GM19452 (cell line): Measurements from ENCODE around the gene ZNF518A.

Experiments
- ATAC-seq: cut with Tn5 transposase; IDR thresholded peaks from one replicate; pipeline ENCODE4 v1.9.1; 2021; ENCODE audit not compliant: unreplicated experiment

ZNF518A gene

GRCh38 chr10:96129387-96130325 lies at the start of gene ZNF518A:
Gene ZNF518A, plus strand, starts transcription at chr10:96130297. Its CDS starts 26,026 bp downstream, at chr10:96156323.
- peak; percentile 87 for ATAC-seq

GRCh38 chr10:96082153-96082552 lies 47.9 kb upstream of the ZNF518A start:
- no peak for ATAC-seq

GRCh38 chr10:96082748-96083147 lies 47.3 kb upstream of the ZNF518A start:
- no peak for ATAC-seq

- ATAC-seq: no peak
Observed at GRCh38 chr10:96089116-96089515, 41.0 kb upstream of the ZNF518A start.

- peak; percentile 84 for ATAC-seq
Observed at GRCh38 chr10:96089670-96090462, 40.2 kb upstream of the ZNF518A start.

GRCh38 chr10:96090463-96090800 lies 39.7 kb upstream of the ZNF518A start:
- no peak for ATAC-seq

GRCh38 chr10:96092999-96093767 lies 36.9 kb upstream of the ZNF518A start:
- no peak for ATAC-seq

GRCh38 chr10:96093948-96094347 lies 36.1 kb upstream of the ZNF518A start:
- no peak for ATAC-seq

GRCh38 chr10:96096958-96097357 lies 33.1 kb upstream of the ZNF518A start:
- ATAC-seq: no peak

GRCh38 chr10:96097865-96098264 lies 32.2 kb upstream of the ZNF518A start:
- no peak for ATAC-seq

- ATAC-seq: no peak
Observed at GRCh38 chr10:96107623-96108038, 22.5 kb upstream of the ZNF518A start.

GRCh38 chr10:96112531-96112930 lies 17.6 kb upstream of the ZNF518A start:
- ATAC-seq: no peak

- no peak for ATAC-seq
Observed at GRCh38 chr10:96118604-96119450, 11.3 kb upstream of the ZNF518A start.

GRCh38 chr10:96122824-96123223 lies 7.3 kb upstream of the ZNF518A start:
- no peak for ATAC-seq

- ATAC-seq: no peak
Observed at GRCh38 chr10:96124230-96125141, 5.6 kb upstream of the ZNF518A start.

GRCh38 chr10:96125142-96125515 lies 5.0 kb upstream of the ZNF518A start:
- no peak for ATAC-seq

- ATAC-seq: peak; percentile 68
Observed at GRCh38 chr10:96130326-96130995, 364 bp downstream of the ZNF518A start.

GRCh38 chr10:96131621-96132020 lies 1.5 kb downstream of the ZNF518A start:
- ATAC-seq: no peak

GRCh38 chr10:96133135-96133534 lies 3.0 kb downstream of the ZNF518A start:
- no peak for ATAC-seq
